ENCODE data around the gene KLK10.

DNA sequence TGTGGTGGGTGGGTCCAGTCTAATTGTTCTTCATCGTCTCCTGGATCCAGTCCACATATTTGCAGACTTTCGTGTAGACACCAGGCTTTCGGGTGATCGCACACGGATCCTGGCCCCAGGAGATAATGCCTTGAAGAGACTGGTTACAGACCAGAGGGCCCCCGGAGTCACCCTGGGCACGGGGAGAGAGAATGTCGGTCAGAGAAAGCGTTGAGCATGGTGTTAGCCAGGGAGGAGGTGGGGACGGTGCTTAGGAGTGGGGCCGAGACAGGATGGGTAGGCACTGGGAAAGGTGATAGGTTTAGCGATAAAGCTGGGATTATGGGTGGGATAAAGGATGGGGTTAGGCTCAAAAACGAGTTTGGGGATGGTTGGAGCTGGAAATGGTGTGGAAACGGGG, 3.0 kb upstream of the KLK10 start:
- TF ChIP-seq POLR2AphosphoS5 (IDR thresholded peaks at IDR 0.05; ENCODE audit: insufficient read depth, low read depth, low read length): no peak
- no peak for TF ChIP-seq POLR2A (IDR thresholded peaks at IDR 0.05; ENCODE audit: low read depth, low read length)
- TF ChIP-seq JUN (IDR thresholded peaks at IDR 0.05; ENCODE audit: borderline replicate concordance, insufficient read depth, insufficient read length, low read depth): no peak
- TF ChIP-seq, protein P1, sequence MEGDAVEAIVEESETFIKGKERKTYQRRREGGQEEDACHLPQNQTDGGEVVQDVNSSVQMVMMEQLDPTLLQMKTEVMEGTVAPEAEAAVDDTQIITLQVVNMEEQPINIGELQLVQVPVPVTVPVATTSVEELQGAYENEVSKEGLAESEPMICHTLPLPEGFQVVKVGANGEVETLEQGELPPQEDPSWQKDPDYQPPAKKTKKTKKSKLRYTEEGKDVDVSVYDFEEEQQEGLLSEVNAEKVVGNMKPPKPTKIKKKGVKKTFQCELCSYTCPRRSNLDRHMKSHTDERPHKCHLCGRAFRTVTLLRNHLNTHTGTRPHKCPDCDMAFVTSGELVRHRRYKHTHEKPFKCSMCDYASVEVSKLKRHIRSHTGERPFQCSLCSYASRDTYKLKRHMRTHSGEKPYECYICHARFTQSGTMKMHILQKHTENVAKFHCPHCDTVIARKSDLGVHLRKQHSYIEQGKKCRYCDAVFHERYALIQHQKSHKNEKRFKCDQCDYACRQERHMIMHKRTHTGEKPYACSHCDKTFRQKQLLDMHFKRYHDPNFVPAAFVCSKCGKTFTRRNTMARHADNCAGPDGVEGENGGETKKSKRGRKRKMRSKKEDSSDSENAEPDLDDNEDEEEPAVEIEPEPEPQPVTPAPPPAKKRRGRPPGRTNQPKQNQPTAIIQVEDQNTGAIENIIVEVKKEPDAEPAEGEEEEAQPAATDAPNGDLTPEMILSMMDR (IDR thresholded peaks at IDR 0.05; ENCODE audit: extremely low read depth in 1 of 2, insufficient read depth in 1 of 2, low read depth in 1 of 2, low read length in 2 of 2): no peak
- no peak for TF ChIP-seq EZH2 (IDR thresholded peaks at IDR 0.05; ENCODE audit: borderline replicate concordance, low read depth, low read length, severe bottlenecking)
- TF ChIP-seq GATA2 (IDR thresholded peaks at IDR 0.05; ENCODE audit: insufficient read depth, insufficient read length, low read depth, low read length): no peak
- TF ChIP-seq FOS (IDR thresholded peaks at IDR 0.05; ENCODE audit: borderline replicate concordance, insufficient read depth, low read length): no peak
- TF ChIP-seq MYC (IDR thresholded peaks at IDR 0.05; ENCODE audit: low read depth, low read length): no peak

Data from endothelial cell of umbilical vein (primary cell).